Right lobe of liver (tissue), 6 donors: Measurements from ENCODE around the gene C1QTNF3. TPM values are rescaled to one million over a fixed set of nuclear protein-coding genes. Genes with fewer than 3 reads are reported as not detected.

ENCODE experiments used
- ATAC-seq, 4 donors: fragments of 200-7000 bp; cut with Tn5 transposase; one replicate each; pipeline ENCODE4 v1.9.1; 2020; ENCODE audit warnings: mild to moderate bottlenecking in 4 of 4, moderate library complexity in 4 of 4
- DNase-seq, 3 donors: peaks; one replicate each; pipeline ENCODE4 v3.0.0-alpha.2; 2020
- H3K27ac ChIP-seq, 3 donors: fragments of 200-600 bp; one replicate each; pipeline ENCODE4 v1.8.0; 2022
- H3K27me3 ChIP-seq, 2 donors: fragments of 200-600 bp; one replicate each; pipeline ENCODE4 v1.8.0; 2022
- H3K36me3 ChIP-seq, 4 donors: fragments of 200-600 bp; sonication (generic) in 1 of 4; one replicate each; pipeline versions ENCODE4 v1.5.1 to v1.8.0; 2017 to 2022; ENCODE audit warnings: control low read depth in 1 of 4
- H3K4me1 ChIP-seq, 4 donors: fragments of 200-600 bp; sonication (generic) in 1 of 4; one replicate each; pipeline versions ENCODE4 v1.5.1 to v1.8.0; 2017 to 2022; ENCODE audit warnings: control low read depth in 1 of 4
- H3K4me3 ChIP-seq, 3 donors: fragments of 200-600 bp; one replicate each; pipeline ENCODE4 v1.8.0; 2022
- H3K9me3 ChIP-seq, 4 donors: fragments of 200-600 bp; sonication (generic) in 1 of 4; one replicate each; pipeline versions ENCODE4 v1.5.1 to v1.8.0; 2017 to 2022; ENCODE audit warnings: control low read depth in 1 of 4
- POLR2A ChIP-seq: fragments of 450-650 bp; IDR thresholded peaks from one replicate; pipeline ENCODE4 v1.6.1; 2017; ENCODE audit warnings: antibody characterized with exemption, mild to moderate bottlenecking
- WGBS: methylation state at CpG from one replicate; pipeline ENCODE4 v1.1.6; 2018; ENCODE audit warnings: low coverage, low lambda C conversion rate; ENCODE audit not compliant: insufficient coverage; ENCODE audit errors: missing lambda C conversion rate; 5-methylcytosine and 5-hydroxymethylcytosine counted together
- intact Hi-C, 2 donors: fragments of 100-400 bp; cut with DNase I; formaldehyde crosslinking; loops; one replicate each; pipeline versions ENCODE4 v1.11.2 to v1.14.1; 2022
- total RNA-seq, 6 experiments: library from RNA; depleted of rRNA in 2 of 6; stranded (reverse); fragments of >200 nt in 2 of 6; fragmentation: NEBNext Ultra II Directional in 3 of 6; extraction: Animal tissue kit (Norgen Biotek cat#: 25700) in 3 of 6; gene quantifications; one replicate each; pipeline versions ENCODE4 v1.1.0 to v1.2.4, GENCODE V29; 2016 to 2023
- TF ChIP-seq, protein P1 (sequence below), 4 donors: fragments of 200-600 bp in 3 of 4; fragments of 450-650 bp in 1 of 4; IDR thresholded peaks; one replicate each; pipeline versions ENCODE4 v1.5.1 to v1.8.0; 2016 to 2022; ENCODE audit warnings: antibody characterized with exemption in 4 of 4, mild to moderate bottlenecking in 2 of 4
- donor health status: DM: no; HTN: yes; CAD: no.
- donor health status: DM: no; HTN: no; CAD: no.
- donor health status: DM: no; HTN: no; CAD: no.
- donor health status: DM: no; HTN: yes; CAD: no.
- donor health status: DM: no; HTN: yes; CAD: no.

Gene C1QTNF3
- total RNA-seq, 6 experiments from 2014 or later = 1.5 to 7.7 (median 3.1) TPM

GRCh38 chr5:34042321-34042720 lies 692 bp downstream of the C1QTNF3 start:
- H3K27me3 ChIP-seq = no peaks in the 10 kb centered on the region
- no peaks in the 10 kb centered on the region for H3K9me3 ChIP-seq
- peak; percentile 64 to 83 (median 68) for ATAC-seq
- H3K4me1 ChIP-seq = peaks cover 0 to 26% (median 8%) of the 10 kb centered on the region in 4 donors
- WGBS = 59% methylated on average over 7 of the region's 7 CpGs
- peak in 2 of 3 donors; percentile 45 to 62 for DNase-seq
- no peaks in the 10 kb centered on the region for H3K36me3 ChIP-seq
- H3K27ac ChIP-seq = no peak overlapping the region
- no peak overlapping the region for H3K4me3 ChIP-seq
- TF ChIP-seq, protein P1, sequence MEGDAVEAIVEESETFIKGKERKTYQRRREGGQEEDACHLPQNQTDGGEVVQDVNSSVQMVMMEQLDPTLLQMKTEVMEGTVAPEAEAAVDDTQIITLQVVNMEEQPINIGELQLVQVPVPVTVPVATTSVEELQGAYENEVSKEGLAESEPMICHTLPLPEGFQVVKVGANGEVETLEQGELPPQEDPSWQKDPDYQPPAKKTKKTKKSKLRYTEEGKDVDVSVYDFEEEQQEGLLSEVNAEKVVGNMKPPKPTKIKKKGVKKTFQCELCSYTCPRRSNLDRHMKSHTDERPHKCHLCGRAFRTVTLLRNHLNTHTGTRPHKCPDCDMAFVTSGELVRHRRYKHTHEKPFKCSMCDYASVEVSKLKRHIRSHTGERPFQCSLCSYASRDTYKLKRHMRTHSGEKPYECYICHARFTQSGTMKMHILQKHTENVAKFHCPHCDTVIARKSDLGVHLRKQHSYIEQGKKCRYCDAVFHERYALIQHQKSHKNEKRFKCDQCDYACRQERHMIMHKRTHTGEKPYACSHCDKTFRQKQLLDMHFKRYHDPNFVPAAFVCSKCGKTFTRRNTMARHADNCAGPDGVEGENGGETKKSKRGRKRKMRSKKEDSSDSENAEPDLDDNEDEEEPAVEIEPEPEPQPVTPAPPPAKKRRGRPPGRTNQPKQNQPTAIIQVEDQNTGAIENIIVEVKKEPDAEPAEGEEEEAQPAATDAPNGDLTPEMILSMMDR (IDR thresholded peaks at IDR 0.05) = no peak
- no peak for TF ChIP-seq POLR2A
- intact Hi-C loops = no loop called here

DNA sequence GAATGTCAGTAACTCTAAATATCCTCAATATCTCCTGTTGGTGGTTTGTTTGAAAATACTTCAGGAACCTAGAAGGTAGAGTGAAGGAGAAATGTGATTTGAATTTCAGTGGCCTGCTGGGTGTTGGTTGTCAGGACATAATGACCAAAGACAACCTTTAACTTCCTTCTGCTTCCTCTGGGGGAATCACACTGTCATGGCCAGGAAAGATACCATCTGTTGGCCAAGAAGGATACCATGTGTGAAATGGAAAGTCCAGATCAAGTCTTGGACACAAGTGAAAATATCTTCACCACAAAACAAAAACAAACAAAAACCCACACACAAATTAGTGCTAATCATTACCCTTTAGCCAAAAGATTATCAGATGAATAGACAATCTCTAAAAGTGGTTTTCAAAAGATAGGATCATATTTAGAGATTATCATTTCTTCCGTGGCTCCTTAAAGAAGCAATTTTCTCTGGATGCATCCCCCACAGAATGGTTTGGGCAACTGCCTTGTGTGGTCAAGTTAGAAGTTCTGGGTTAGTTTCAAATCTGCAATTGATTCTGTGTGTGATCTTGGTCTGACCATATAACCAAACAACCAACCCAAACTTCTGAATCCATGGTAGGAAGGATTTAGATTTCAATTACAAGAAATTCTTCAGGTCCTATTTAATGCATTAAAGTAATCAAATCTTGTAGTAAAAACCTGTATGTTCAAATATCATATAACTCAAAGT lies 1.6 kb downstream of the C1QTNF3 start:
- no peak for ATAC-seq
- intact Hi-C loops = no loop called here
- TF ChIP-seq POLR2A = no peak
- TF ChIP-seq, protein P1 (IDR thresholded peaks at IDR 0.05) = no peak
- H3K36me3 ChIP-seq = no peaks in the 10 kb centered on the region
- H3K4me1 ChIP-seq = peaks cover 0 to 26% (median 8%) of the 10 kb centered on the region in 4 donors
- DNase-seq = no peak
- WGBS = 83% methylated on average over 1 of the region's 1 CpG
- H3K27ac ChIP-seq = no peak overlapping the region
- no peaks in the 10 kb centered on the region for H3K9me3 ChIP-seq
- no peaks in the 10 kb centered on the region for H3K27me3 ChIP-seq
- no peak overlapping the region for H3K4me3 ChIP-seq

DNA sequence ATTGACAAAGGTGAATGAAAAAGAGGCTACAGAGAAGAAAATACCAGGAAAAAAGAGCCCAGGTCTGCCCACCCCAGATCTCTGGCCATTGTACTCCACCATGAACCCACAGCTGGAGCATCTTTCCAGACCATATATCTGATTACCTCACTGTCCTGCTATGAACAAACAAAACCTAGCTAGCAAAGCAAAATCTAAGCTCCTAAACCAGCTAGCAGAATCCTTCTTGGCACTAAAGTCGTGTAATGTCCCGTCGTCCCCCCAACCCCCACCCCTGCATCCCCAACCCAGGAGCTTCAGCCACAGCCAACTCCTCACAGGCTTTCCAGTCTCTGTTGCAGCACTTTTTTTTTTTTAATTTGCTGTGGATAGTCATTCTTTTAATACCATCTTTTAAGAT lies 2.5 kb downstream of the C1QTNF3 start:
- intact Hi-C loops = no loop called here
- Histone ChIP-seq H3K9me3 (no peaks in the 10 kb centered on the region), H3K27me3 (no peaks in the 10 kb centered on the region), H3K27ac (no peak overlapping the region), H3K4me3 (no peak overlapping the region), H3K4me1 (peaks cover 0 to 18% (median 5%) of the 10 kb centered on the region in 4 donors), H3K36me3 (no peaks in the 10 kb centered on the region)
- no peak for DNase-seq
- no peak for TF ChIP-seq POLR2A
- TF ChIP-seq, protein P1 (IDR thresholded peaks at IDR 0.05) = no peak
- ATAC-seq = peak in 1 of 4 donors; percentile 60
- 21% methylated on average over 3 of the region's 3 CpGs for WGBS

- WGBS = 53% methylated on average over 10 of the region's 10 CpGs
- TF ChIP-seq, protein P1 (IDR thresholded peaks at IDR 0.05) = peak in 1 of 4 donors; percentile 10
- TF ChIP-seq POLR2A = no peak
- ATAC-seq = peak; percentile 59 to 71 (median 64)
- intact Hi-C loops = no loop called here
- Histone ChIP-seq H3K27ac (peak overlapping the region in 1 of 3 donors; percentile 7), H3K4me3 (no peak overlapping the region), H3K4me1 (peaks cover 0 to 26% (median 9%) of the 10 kb centered on the region in 4 donors), H3K36me3 (no peaks in the 10 kb centered on the region), H3K27me3 (no peaks in the 10 kb centered on the region), H3K9me3 (no peaks in the 10 kb centered on the region)
- DNase-seq = no peak
Measured at GRCh38 chr5:34039398-34040157, 3.4 kb downstream of the C1QTNF3 start.
